ENCODE results near the gene AK8.

DNA sequence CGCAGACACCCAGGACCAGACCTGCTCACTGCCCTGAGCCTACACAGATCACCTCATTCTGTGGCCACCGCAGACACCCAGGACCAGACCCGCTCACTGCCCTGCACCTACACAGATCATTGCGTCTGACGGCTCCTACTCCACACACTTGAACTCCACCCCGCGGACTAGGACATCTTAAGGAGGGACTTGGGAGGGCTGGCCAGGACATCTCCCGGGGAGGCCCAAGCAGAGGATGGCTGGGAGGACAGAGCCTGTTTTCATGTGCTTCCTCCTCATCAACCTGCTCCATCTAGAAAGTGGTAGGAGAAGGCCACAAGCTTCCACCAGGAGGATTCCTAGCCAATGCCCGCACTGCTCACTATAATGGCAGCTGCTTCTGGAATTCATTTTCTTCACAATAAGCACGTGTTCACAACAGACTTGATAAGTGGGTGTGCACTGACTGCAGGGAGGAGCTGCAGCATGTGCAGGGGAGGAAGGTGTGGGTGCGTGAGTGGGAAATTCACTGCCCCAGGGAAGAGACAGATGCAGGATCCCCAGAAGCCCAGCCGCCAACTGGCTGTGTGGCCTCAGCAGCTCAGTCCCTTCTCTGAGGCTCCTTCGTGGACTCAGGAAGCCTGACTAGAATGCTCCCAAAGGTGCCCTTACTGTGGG is 64.8 kb downstream of the AK8 start:
- TF ChIP-seq, protein P1, sequence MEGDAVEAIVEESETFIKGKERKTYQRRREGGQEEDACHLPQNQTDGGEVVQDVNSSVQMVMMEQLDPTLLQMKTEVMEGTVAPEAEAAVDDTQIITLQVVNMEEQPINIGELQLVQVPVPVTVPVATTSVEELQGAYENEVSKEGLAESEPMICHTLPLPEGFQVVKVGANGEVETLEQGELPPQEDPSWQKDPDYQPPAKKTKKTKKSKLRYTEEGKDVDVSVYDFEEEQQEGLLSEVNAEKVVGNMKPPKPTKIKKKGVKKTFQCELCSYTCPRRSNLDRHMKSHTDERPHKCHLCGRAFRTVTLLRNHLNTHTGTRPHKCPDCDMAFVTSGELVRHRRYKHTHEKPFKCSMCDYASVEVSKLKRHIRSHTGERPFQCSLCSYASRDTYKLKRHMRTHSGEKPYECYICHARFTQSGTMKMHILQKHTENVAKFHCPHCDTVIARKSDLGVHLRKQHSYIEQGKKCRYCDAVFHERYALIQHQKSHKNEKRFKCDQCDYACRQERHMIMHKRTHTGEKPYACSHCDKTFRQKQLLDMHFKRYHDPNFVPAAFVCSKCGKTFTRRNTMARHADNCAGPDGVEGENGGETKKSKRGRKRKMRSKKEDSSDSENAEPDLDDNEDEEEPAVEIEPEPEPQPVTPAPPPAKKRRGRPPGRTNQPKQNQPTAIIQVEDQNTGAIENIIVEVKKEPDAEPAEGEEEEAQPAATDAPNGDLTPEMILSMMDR (IDR thresholded peaks at IDR 0.05), result no peak
- no peak for TF ChIP-seq ZFX (IDR thresholded peaks at IDR 0.05; ENCODE audit: borderline replicate concordance)
